ENCODE data around the gene FANCE. TPM values are rescaled to one million over a fixed set of nuclear protein-coding genes. Genes with fewer than 3 reads are reported as not detected.
A peak's percentile ranks its signal among the peaks of the same experiment; 100 is the strongest.

FANCE gene
- total and polyA plus RNA-seq, 9 of the 15 experiments (the other 6 are each of a cell fraction or from before 2014, with no cell fraction given): 5.7 to 30.2 (median 17.0) TPM

- no peak for TF ChIP-seq ZNF592 (IDR thresholded peaks at IDR 0.05)
- TF ChIP-seq ZSCAN29 (IDR thresholded peaks at IDR 0.05): no peak
- no peak for TF ChIP-seq U2AF2 (optimal IDR thresholded peaks at IDR 0.05; ENCODE audit: low read depth, low read length)
- TF ChIP-seq ZBTB7A (IDR thresholded peaks at IDR 0.05; ENCODE audit: borderline replicate concordance, control insufficient read depth, low read depth, low read length): 0 out of 2 replicates have a peak, but pooled peaks have one; percentile 48
- TF ChIP-seq ZFX (CRISPR knock-in tag; IDR thresholded peaks at IDR 0.05): no peak
- TF ChIP-seq PRDM10 (IDR thresholded peaks at IDR 0.05; ENCODE audit: partially characterized antibody): no peak
- no peak for TF ChIP-seq SAFB (IDR thresholded peaks at IDR 0.05; ENCODE audit: borderline replicate concordance, low read depth, low read length)
- TF ChIP-seq TCF15 (CRISPR knock-in tag; IDR thresholded peaks at IDR 0.05): no peak
- no peak for TF ChIP-seq NUFIP1 (IDR thresholded peaks at IDR 0.05; ENCODE audit: partially characterized antibody)
- peak; percentile 56 to 60; a peak in 3 of 4 replicates for TF ChIP-seq KDM1A (IDR thresholded peaks at IDR 0.05)
- no peak for TF ChIP-seq NFE2 (IDR thresholded peaks at IDR 0.05; ENCODE audit: low read depth)
- no peak for TF ChIP-seq CHD4 (IDR thresholded peaks at IDR 0.05; ENCODE audit: insufficient read depth, insufficient replicate concordance, low read depth, low read length, poor library complexity, severe bottlenecking)
- TF ChIP-seq ZFP36 (IDR thresholded peaks at IDR 0.05; ENCODE audit: low read depth, low read length, partially characterized antibody): peak; percentile 80
- no peak for TF ChIP-seq SMAD3 (CRISPR knock-in tag; conservative IDR thresholded peaks at IDR 0.05)
- peak; percentile 33; the same call in 1 of the 2 replicates for TF ChIP-seq HDAC2 (IDR thresholded peaks at IDR 0.05)
- TF ChIP-seq, protein P1, sequence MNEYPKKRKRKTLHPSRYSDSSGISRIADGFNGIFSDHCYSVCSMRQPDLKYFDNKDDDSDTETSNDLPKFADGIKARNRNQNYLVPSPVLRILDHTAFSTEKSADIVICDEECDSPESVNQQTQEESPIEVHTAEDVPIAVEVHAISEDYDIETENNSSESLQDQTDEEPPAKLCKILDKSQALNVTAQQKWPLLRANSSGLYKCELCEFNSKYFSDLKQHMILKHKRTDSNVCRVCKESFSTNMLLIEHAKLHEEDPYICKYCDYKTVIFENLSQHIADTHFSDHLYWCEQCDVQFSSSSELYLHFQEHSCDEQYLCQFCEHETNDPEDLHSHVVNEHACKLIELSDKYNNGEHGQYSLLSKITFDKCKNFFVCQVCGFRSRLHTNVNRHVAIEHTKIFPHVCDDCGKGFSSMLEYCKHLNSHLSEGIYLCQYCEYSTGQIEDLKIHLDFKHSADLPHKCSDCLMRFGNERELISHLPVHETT (CRISPR knock-in tag; conservative IDR thresholded peaks at IDR 0.05 in 1 of 2, IDR thresholded peaks at IDR 0.05 in 1 of 2): 0 out of 4 replicates have a peak, but pooled peaks of 1 of the 2 experiments have one; percentile 15
- TF ChIP-seq KLF6 (CRISPR knock-in tag; IDR thresholded peaks at IDR 0.05; ENCODE audit: borderline replicate concordance): no peak
- TF ChIP-seq TCF7L2 (IDR thresholded peaks at IDR 0.05; ENCODE audit: low read depth, low read length): no peak
These were observed 8.7 kb upstream of the FANCE start (continued) for GRCh38 chr6:35443341-35444030.
